ENCODE measurements around the gene TXN2. TPM values are rescaled to one million over a fixed set of nuclear protein-coding genes. Genes with fewer than 3 reads are reported as not detected.
A peak's percentile ranks its signal among the peaks of the same experiment; 100 is the strongest.
"Not testable (repeated sequence)": the region's sequence is repeated elsewhere in the genome, so short reads cannot be mapped to it uniquely, and the experiment has no call there.

The TXN2 gene
- total and polyA plus RNA-seq, 2 donors (not counting 1 experiment from before 2014, with no cell fraction given): 39.6 to 54.6 TPM

- DNase-seq (no peak), ATAC-seq (ENCODE audit: low read depth) (no peak)
- no peaks in the 10 kb centered on the region for H3K27me3 Mint-ChIP-seq
- peaks cover 31% of the 10 kb centered on the region for H3K4me1 Mint-ChIP-seq
- H3K4me1 ChIP-seq (ENCODE audit: control insufficient read depth in 2 of 2, insufficient read depth in 2 of 2, low read length in 2 of 2): peaks cover 14 to 30% of the 10 kb centered on the region in 2 donors
- 83% methylated on average over 1 of the region's 2 CpGs for WGBS (ENCODE audit: insufficient coverage)
- H3K9ac ChIP-seq (ENCODE audit: low read length): no peak overlapping the region
- H3K36me3 ChIP-seq (replicated peaks in 1 of 2; ENCODE audit: control extremely low read depth in 1 of 2, control insufficient read depth in 1 of 2, extremely low read depth in 1 of 2, insufficient read depth in 2 of 2, low read length in 1 of 2): no peaks in the 10 kb centered on the region
- H3K27me3 ChIP-seq (replicated peaks in 1 of 4; ENCODE audit: control extremely low read depth in 1 of 4, control insufficient read depth in 3 of 4, insufficient read depth in 4 of 4, low read length in 3 of 4): no peaks in the 10 kb centered on the region
- no peaks in the 10 kb centered on the region for H4K20me1 ChIP-seq (ENCODE audit: control insufficient read depth, insufficient read depth, low read length, poor library complexity, severe bottlenecking)
- CTCF ChIA-PET: interaction anchor here (0.6 kb wide), 1 partner anchor 44 kb away, joined by 3 read pairs; no protein-coding TSS in a partner anchor
- H3K9me3 Mint-ChIP-seq (ENCODE audit: insufficient read depth): no peaks in the 10 kb centered on the region
- POLR2A ChIA-PET: interaction anchor here (0.6 to 0.9 kb wide), 2 partner anchors 20 to 47 kb away, joined by 3 read pairs; no protein-coding TSS in a partner anchor
- H3K79me2 ChIP-seq (ENCODE audit: control insufficient read depth, insufficient read depth, low read length): no peaks in the 10 kb centered on the region
- no peak overlapping the region for H2AFZ ChIP-seq (ENCODE audit: insufficient read depth, low read depth, low read length, poor library complexity, severe bottlenecking)
- peak overlapping the region in 1 of 2 donors; percentile 23 for H3K27ac ChIP-seq (ENCODE audit: low read length in 2 of 2)
- peak overlapping the region; percentile 75 for H3K27ac Mint-ChIP-seq
- H3K4me2 ChIP-seq (replicated peaks; ENCODE audit: low read depth, low read length, poor library complexity, severe bottlenecking): peak overlapping the region; percentile 17
- TF ChIP-seq EZH2 (IDR thresholded peaks at IDR 0.05; ENCODE audit: borderline replicate concordance, insufficient read depth, low read depth, low read length, poor library complexity, severe bottlenecking): no peak
- TF ChIP-seq CTCF (IDR thresholded peaks at IDR 0.05): no peak
- H3K9me3 ChIP-seq (ENCODE audit: control extremely low read depth in 1 of 3, control insufficient read depth in 2 of 3, insufficient read depth in 1 of 3, low read length in 2 of 3): no peaks in the 10 kb centered on the region
- no peak overlapping the region for H3K4me3 Mint-ChIP-seq
- intact Hi-C loops (cut with micrococcal nuclease): no loop called here
- no peak overlapping the region for H3K4me3 ChIP-seq (ENCODE audit: control extremely low read depth in 1 of 5, extremely low read depth in 1 of 5, insufficient read depth in 1 of 5, low read depth in 2 of 5, low read length in 4 of 5)
Measured at GRCh38 chr22:36425977-36426523, 55.4 kb downstream of the TXN2 start.

GRCh38 chr22:36424901-36425579, 56.4 kb downstream of the TXN2 start:
- H3K4me1 ChIP-seq (ENCODE audit: control insufficient read depth in 2 of 2, insufficient read depth in 2 of 2, low read length in 2 of 2): peaks cover 14 to 30% of the 10 kb centered on the region in 2 donors
- H3K27ac Mint-ChIP-seq: peak overlapping the region; percentile 56
- no peaks in the 10 kb centered on the region for H3K9me3 Mint-ChIP-seq (ENCODE audit: insufficient read depth)
- ChIA-PET POLR2A (interaction anchor here (0.7 to 0.9 kb wide), 2 partner anchors 19 to 76 kb away, joined by 3 to 5 read pairs; no protein-coding TSS in a partner anchor), CTCF (interaction anchor here (0.7 kb wide), 1 partner anchor 139 kb away, joined by 7 read pairs; no protein-coding TSS in a partner anchor)
- no peaks in the 10 kb centered on the region for H4K20me1 ChIP-seq (ENCODE audit: control insufficient read depth, insufficient read depth, low read length, poor library complexity, severe bottlenecking)
- peaks cover 33% of the 10 kb centered on the region for H3K4me1 Mint-ChIP-seq
- H3K9ac ChIP-seq (ENCODE audit: low read length): no peak overlapping the region
- H3K4me3 Mint-ChIP-seq: no peak overlapping the region
- H3K27me3 ChIP-seq (replicated peaks in 1 of 4; ENCODE audit: control extremely low read depth in 1 of 4, control insufficient read depth in 3 of 4, insufficient read depth in 4 of 4, low read length in 3 of 4): no peaks in the 10 kb centered on the region
- H3K79me2 ChIP-seq (ENCODE audit: control insufficient read depth, insufficient read depth, low read length): no peaks in the 10 kb centered on the region
- H3K4me3 ChIP-seq (ENCODE audit: control extremely low read depth in 1 of 5, extremely low read depth in 1 of 5, insufficient read depth in 1 of 5, low read depth in 2 of 5, low read length in 4 of 5): no peak overlapping the region
- peak overlapping the region; percentile 5 for H2AFZ ChIP-seq (ENCODE audit: insufficient read depth, low read depth, low read length, poor library complexity, severe bottlenecking)
- H3K9me3 ChIP-seq (ENCODE audit: control extremely low read depth in 1 of 3, control insufficient read depth in 2 of 3, insufficient read depth in 1 of 3, low read length in 2 of 3): no peaks in the 10 kb centered on the region
- H3K27ac ChIP-seq (ENCODE audit: low read length in 2 of 2): no peak overlapping the region
- ATAC-seq (ENCODE audit: low read depth) (no peak), DNase-seq (no peak)
- H3K4me2 ChIP-seq (replicated peaks; ENCODE audit: low read depth, low read length, poor library complexity, severe bottlenecking): no peak overlapping the region
- WGBS (ENCODE audit: insufficient coverage): no CpG with 5 or more reads among the region's 5 CpGs
- TF ChIP-seq CTCF (IDR thresholded peaks at IDR 0.05) (no peak), EZH2 (IDR thresholded peaks at IDR 0.05; ENCODE audit: borderline replicate concordance, insufficient read depth, low read depth, low read length, poor library complexity, severe bottlenecking) (no peak)
- intact Hi-C loops (cut with micrococcal nuclease): no loop called here
- H3K36me3 ChIP-seq (replicated peaks in 1 of 2; ENCODE audit: control extremely low read depth in 1 of 2, control insufficient read depth in 1 of 2, extremely low read depth in 1 of 2, insufficient read depth in 2 of 2, low read length in 1 of 2): no peaks in the 10 kb centered on the region
- no peaks in the 10 kb centered on the region for H3K27me3 Mint-ChIP-seq

- H3K4me3 Mint-ChIP-seq; H3K9ac ChIP-seq (ENCODE audit: low read length); intact Hi-C loops (cut with micrococcal nuclease); DNase-seq; H3K27me3 Mint-ChIP-seq; H3K4me3 ChIP-seq (ENCODE audit: control extremely low read depth in 1 of 5, extremely low read depth in 1 of 5, insufficient read depth in 1 of 5, low read depth in 2 of 5, low read length in 4 of 5); H4K20me1 ChIP-seq (ENCODE audit: control insufficient read depth, insufficient read depth, low read length, poor library complexity, severe bottlenecking); H3K27ac ChIP-seq (ENCODE audit: low read length in 2 of 2); H3K79me2 ChIP-seq (ENCODE audit: control insufficient read depth, insufficient read depth, low read length); H2AFZ ChIP-seq (ENCODE audit: insufficient read depth, low read depth, low read length, poor library complexity, severe bottlenecking); H3K4me2 ChIP-seq (replicated peaks; ENCODE audit: low read depth, low read length, poor library complexity, severe bottlenecking); H3K9me3 Mint-ChIP-seq (ENCODE audit: insufficient read depth); H3K27ac Mint-ChIP-seq; POLR2A ChIA-PET; ATAC-seq (ENCODE audit: low read depth); H3K9me3 ChIP-seq (ENCODE audit: control extremely low read depth in 1 of 3, control insufficient read depth in 2 of 3, insufficient read depth in 1 of 3, low read length in 2 of 3); H3K36me3 ChIP-seq (replicated peaks in 1 of 2; ENCODE audit: control extremely low read depth in 1 of 2, control insufficient read depth in 1 of 2, extremely low read depth in 1 of 2, insufficient read depth in 2 of 2, low read length in 1 of 2); H3K27me3 ChIP-seq (replicated peaks in 1 of 4; ENCODE audit: control extremely low read depth in 1 of 4, control insufficient read depth in 3 of 4, insufficient read depth in 4 of 4, low read length in 3 of 4): not testable (repeated sequence)
- 96% methylated on average over 5 of the region's 5 CpGs for WGBS (ENCODE audit: insufficient coverage)
- CTCF ChIA-PET: interaction anchor here (0.9 kb wide), 1 partner anchor 62 kb away, joined by 3 read pairs; no protein-coding TSS in a partner anchor
- H3K4me1 ChIP-seq (ENCODE audit: control insufficient read depth in 2 of 2, insufficient read depth in 2 of 2, low read length in 2 of 2): peaks cover 14 to 32% of the 10 kb centered on the region in 2 donors
- H3K4me1 Mint-ChIP-seq: peaks cover 34% of the 10 kb centered on the region
Measured at GRCh38 chr22:36424466-36424865, 57.0 kb downstream of the TXN2 start.

Data from B cell (primary cell).